DMS79 treated with DMSO at 0.1 percent for 48 hours (cell line): ENCODE measurements around the gene ZNF717.
"Not testable (repeated sequence)": the region's sequence is repeated elsewhere in the genome, so short reads cannot be mapped to it uniquely, and the experiment has no call there.

Experiments used
- DNase-seq: peaks from one replicate; lab custom pipeline; 2025; lab: John Stamatoyannopoulos, UW

ZNF717 gene

GRCh38 chr3:75785081-75785755 lies at the start of gene ZNF717:
TSS of gene ZNF717 (minus strand) at chr3:75785549. CDS start at chr3:75783362, 2,187 bp downstream.
- DNase-seq, result not testable (repeated sequence)

- DNase-seq, result not testable (repeated sequence)
Observed at GRCh38 chr3:75831076-75831475, 45.7 kb upstream of the ZNF717 start.

GRCh38 chr3:75818019-75818418 lies 32.7 kb upstream of the ZNF717 start:
- DNase-seq, result not testable (repeated sequence)

- DNase-seq, result not testable (repeated sequence)
Observed at GRCh38 chr3:75816287-75817180, 31.2 kb upstream of the ZNF717 start.

- DNase-seq, result no peak
Observed at GRCh38 chr3:75814797-75815196, 29.4 kb upstream of the ZNF717 start.

GRCh38 chr3:75782506-75782905 lies 2.8 kb downstream of the ZNF717 start:
- DNase-seq, result no peak

- no peak for DNase-seq
Observed at GRCh38 chr3:75781079-75781745, 4.1 kb downstream of the ZNF717 start.

GRCh38 chr3:75777742-75778141 lies 7.6 kb downstream of the ZNF717 start:
- not testable (repeated sequence) for DNase-seq

GRCh38 chr3:75771631-75772030 lies 13.7 kb downstream of the ZNF717 start:
- DNase-seq, result not testable (repeated sequence)

- no peak for DNase-seq
Observed at GRCh38 chr3:75768303-75769017, 16.9 kb downstream of the ZNF717 start.

- DNase-seq, result no peak
Observed at GRCh38 chr3:75737831-75738493, 47.4 kb downstream of the ZNF717 start.

GRCh38 chr3:75727985-75728384 lies 57.4 kb downstream of the ZNF717 start:
- DNase-seq, result no peak

GRCh38 chr3:75692061-75692460 lies 93.3 kb downstream of the ZNF717 start:
- DNase-seq, result no peak

GRCh38 chr3:75687323-75687722 lies 98.0 kb downstream of the ZNF717 start:
- DNase-seq, result no peak
